Neural cell (in vitro differentiated cells): ENCODE results near the gene DCTN3. TPM values are rescaled to one million over a fixed set of nuclear protein-coding genes. Genes with fewer than 3 reads are reported as not detected.

ENCODE experiments used
- H2AFZ ChIP-seq: fragments of 200-600, 300-800 bp; sonication (generic), shearing (Covaris generic); 2 replicates; pipeline ENCODE4 v1.6.0; 2014; ENCODE audit warnings: low read depth, mild to moderate bottlenecking, antibody characterized with exemption, low read length, moderate library complexity
- H3F3A ChIP-seq: fragments of 200-600 bp; shearing (Covaris generic); 2 replicates; pipeline ENCODE4 v1.6.1; 2016; ENCODE audit warnings: mild to moderate bottlenecking, moderate library complexity, mixed read lengths, antibody characterized with exemption, low read length; ENCODE audit not compliant: insufficient read depth, poor library complexity, severe bottlenecking
- H3K27ac ChIP-seq: fragments of 200-600, 300-800 bp; sonication (generic), shearing (Covaris generic); 2 replicates; pipeline ENCODE4 v1.5.1; 2014; ENCODE audit warnings: mild to moderate bottlenecking, low read length, moderate library complexity
- H3K27me3 ChIP-seq: fragments of 300-800, 200-600 bp; sonication (generic), shearing (Covaris generic); 2 replicates; pipeline ENCODE4 v1.6.0; 2014; ENCODE audit warnings: mild to moderate bottlenecking, low read depth, low read length, moderate library complexity; ENCODE audit not compliant: insufficient read depth
- H3K36me3 ChIP-seq: fragments of 300-800, 200-600 bp; sonication (generic), shearing (Covaris generic); 2 replicates; pipeline ENCODE4 v1.5.1; 2014; ENCODE audit warnings: mild to moderate bottlenecking, antibody characterized with exemption, low read length, moderate library complexity; ENCODE audit not compliant: insufficient read depth
- H3K4me2 ChIP-seq: fragments of 300-800, 200-600 bp; sonication (generic), shearing (Covaris generic); 2 replicates; pipeline ENCODE4 v1.6.0; 2014; ENCODE audit warnings: mild to moderate bottlenecking, low read length
- H3K4me3 ChIP-seq: fragments of 300-800, 200-600 bp; sonication (generic), shearing (Covaris generic); 2 replicates; pipeline ENCODE4 v1.5.1; 2014; ENCODE audit warnings: mild to moderate bottlenecking, low read length, moderate library complexity
- H3K79me2 ChIP-seq: fragments of 200-600 bp; shearing (Covaris generic); replicated peaks from 2 replicates; pipeline ENCODE4 v1.6.0; 2014; ENCODE audit warnings: mild to moderate bottlenecking, low read length, moderate library complexity; ENCODE audit not compliant: insufficient read depth
- H3K9ac ChIP-seq: fragments of 300-800, 200-600 bp; sonication (generic), shearing (Covaris generic); 2 replicates; pipeline ENCODE4 v1.6.1; 2016; ENCODE audit warnings: mild to moderate bottlenecking, low read length, mixed read lengths
- H3K9me2 ChIP-seq: fragments of 200-600 bp; shearing (Covaris generic); 2 replicates; pipeline ENCODE4 v1.6.1; 2016; ENCODE audit warnings: mild to moderate bottlenecking, low read length, mixed read lengths; ENCODE audit not compliant: insufficient read depth
- H3K9me3 ChIP-seq: fragments of 200-600, 300-800 bp; sonication (generic), shearing (Covaris generic); 2 replicates; pipeline ENCODE4 v1.6.1; 2016; ENCODE audit warnings: mild to moderate bottlenecking, mixed run types, low read length, moderate library complexity, mixed read lengths
- H4K20me1 ChIP-seq: fragments of 200-600 bp; shearing (Covaris generic); 2 replicates; pipeline ENCODE4 v1.6.1; 2016; ENCODE audit warnings: mild to moderate bottlenecking, mixed run types; ENCODE audit not compliant: insufficient read depth
- EP300 ChIP-seq: fragments of 450-650 bp; conservative IDR thresholded peaks from 2 replicates; pipeline ENCODE4 v1.6.1; 2014; ENCODE audit warnings: antibody characterized with exemption, mild to moderate bottlenecking, moderate library complexity; ENCODE audit not compliant: poor library complexity, severe bottlenecking
- EZH2 ChIP-seq: fragments of 200-600, 300-800 bp; shearing (Covaris generic), sonication (generic); IDR thresholded peaks from 2 replicates; pipeline ENCODE4 v1.6.1; 2014; ENCODE audit warnings: antibody characterized with exemption, low read length, borderline replicate concordance, mild to moderate bottlenecking; ENCODE audit not compliant: insufficient read depth, poor library complexity, severe bottlenecking
- MXI1 ChIP-seq: fragments of 450-650 bp; conservative IDR thresholded peaks from 2 replicates; pipeline ENCODE4 v1.6.1; 2014; ENCODE audit warnings: antibody characterized with exemption, mild to moderate bottlenecking; ENCODE audit not compliant: poor library complexity, severe bottlenecking
- POLR2AphosphoS5 ChIP-seq: IDR thresholded peaks from 2 replicates; pipeline ENCODE4 v1.6.1; 2012
- RAD21 ChIP-seq: fragments of 450-650 bp; conservative IDR thresholded peaks from 2 replicates; pipeline ENCODE4 v1.6.1; 2014; ENCODE audit warnings: antibody characterized with exemption, mild to moderate bottlenecking, moderate library complexity
- REST ChIP-seq: IDR thresholded peaks from 2 replicates; pipeline ENCODE4 v1.6.1; 2012; ENCODE audit warnings: borderline replicate concordance
- SMC3 ChIP-seq: fragments of 450-650 bp; conservative IDR thresholded peaks from 2 replicates; pipeline ENCODE4 v1.6.1; 2014; ENCODE audit warnings: antibody characterized with exemption, mild to moderate bottlenecking, moderate library complexity; ENCODE audit not compliant: poor library complexity
- TAF1 ChIP-seq: IDR thresholded peaks from 2 replicates; pipeline ENCODE4 v1.6.1; 2012; ENCODE audit warnings: low read depth
- polyA plus RNA-seq: library from polyadenylated mRNA; depleted of rRNA; stranded (reverse); fragments of >200 nt; gene quantifications from 2 replicates; pipeline ENCODE4 v1.2.3, GENCODE V29; 2014
- TF ChIP-seq, protein P1 (sequence below): fragments of 450-650 bp; IDR thresholded peaks from 2 replicates; pipeline ENCODE4 v1.5.1; 2014; ENCODE audit warnings: antibody characterized with exemption, mild to moderate bottlenecking, moderate library complexity; ENCODE audit not compliant: poor library complexity, severe bottlenecking

DCTN3 gene
- polyA plus RNA-seq, 1 donor from 2014 or later: 380 TPM

DNA sequence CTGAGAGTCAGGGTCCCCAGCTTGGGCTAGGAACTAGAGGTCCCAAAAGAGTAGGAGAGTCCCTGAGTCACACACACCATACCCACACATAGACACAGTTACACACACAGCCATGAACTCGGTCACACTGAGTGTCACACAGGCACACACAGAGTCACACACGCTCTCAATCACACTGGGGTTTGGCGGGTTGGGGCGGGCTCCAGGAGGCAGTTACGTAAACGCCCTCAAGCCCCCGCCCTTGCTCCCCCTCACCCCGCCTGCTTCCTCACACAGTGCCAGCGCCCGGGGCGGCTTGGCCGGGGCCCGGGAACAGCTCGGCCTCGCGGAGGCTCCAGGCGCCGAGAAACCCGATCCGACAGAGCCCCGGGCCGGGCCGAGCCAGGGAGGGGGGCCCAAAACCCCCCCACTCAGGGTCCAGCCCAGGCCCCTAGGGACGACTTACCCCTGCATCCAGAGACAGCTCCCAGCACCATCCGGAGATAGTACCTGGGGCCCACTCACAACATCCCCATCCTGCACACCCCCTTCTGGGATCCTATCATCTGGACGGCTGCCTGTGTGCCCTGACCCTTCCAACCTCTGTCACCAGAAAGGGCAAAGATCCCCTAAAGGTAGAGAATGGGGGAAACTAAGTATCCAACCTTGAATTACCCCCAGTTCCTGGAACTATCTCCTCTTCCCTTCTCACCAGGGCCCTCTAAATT is 27.2 kb downstream of the DCTN3 start:
- Histone ChIP-seq H3K9ac (no peak overlapping the region), H3K27me3 (peaks cover 26% of the 10 kb centered on the region), H3K4me3 (no peak overlapping the region), H3K4me2 (no peak overlapping the region), H3K9me3 (no peaks in the 10 kb centered on the region), H4K20me1 (no peaks in the 10 kb centered on the region), H3K36me3 (no peaks in the 10 kb centered on the region), H3F3A (no peaks in the 10 kb centered on the region), H3K9me2 (no peaks in the 10 kb centered on the region), H3K27ac (no peak overlapping the region), H3K79me2 (peaks cover 13% of the 10 kb centered on the region), H2AFZ (no peak overlapping the region)
- TF ChIP-seq MXI1 (no peak), TAF1 (no peak), EP300 (no peak), RAD21 (no peak), EZH2 (no peak), REST (no peak)
- TF ChIP-seq, protein P1, sequence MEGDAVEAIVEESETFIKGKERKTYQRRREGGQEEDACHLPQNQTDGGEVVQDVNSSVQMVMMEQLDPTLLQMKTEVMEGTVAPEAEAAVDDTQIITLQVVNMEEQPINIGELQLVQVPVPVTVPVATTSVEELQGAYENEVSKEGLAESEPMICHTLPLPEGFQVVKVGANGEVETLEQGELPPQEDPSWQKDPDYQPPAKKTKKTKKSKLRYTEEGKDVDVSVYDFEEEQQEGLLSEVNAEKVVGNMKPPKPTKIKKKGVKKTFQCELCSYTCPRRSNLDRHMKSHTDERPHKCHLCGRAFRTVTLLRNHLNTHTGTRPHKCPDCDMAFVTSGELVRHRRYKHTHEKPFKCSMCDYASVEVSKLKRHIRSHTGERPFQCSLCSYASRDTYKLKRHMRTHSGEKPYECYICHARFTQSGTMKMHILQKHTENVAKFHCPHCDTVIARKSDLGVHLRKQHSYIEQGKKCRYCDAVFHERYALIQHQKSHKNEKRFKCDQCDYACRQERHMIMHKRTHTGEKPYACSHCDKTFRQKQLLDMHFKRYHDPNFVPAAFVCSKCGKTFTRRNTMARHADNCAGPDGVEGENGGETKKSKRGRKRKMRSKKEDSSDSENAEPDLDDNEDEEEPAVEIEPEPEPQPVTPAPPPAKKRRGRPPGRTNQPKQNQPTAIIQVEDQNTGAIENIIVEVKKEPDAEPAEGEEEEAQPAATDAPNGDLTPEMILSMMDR: no peak

GRCh38 chr9:34591917-34592866 is 28.1 kb downstream of the DCTN3 start:
- Histone ChIP-seq H3K9me3 (no peaks in the 10 kb centered on the region), H3K4me2 (no peak overlapping the region), H3K79me2 (peaks cover 22% of the 10 kb centered on the region), H4K20me1 (no peaks in the 10 kb centered on the region), H3K27me3 (peaks cover 26% of the 10 kb centered on the region), H3K9ac (peak overlapping the region; percentile 43), H3K27ac (no peak overlapping the region), H2AFZ (no peak overlapping the region), H3K9me2 (no peaks in the 10 kb centered on the region), H3K36me3 (no peaks in the 10 kb centered on the region), H3F3A (no peaks in the 10 kb centered on the region), H3K4me3 (peak overlapping the region; percentile 63)
- TF ChIP-seq MXI1 (no peak), POLR2AphosphoS5 (no peak), REST (no peak), SMC3 (no peak), TAF1 (no peak), EZH2 (no peak), EP300 (no peak), RAD21 (no peak)
- TF ChIP-seq, protein P1: no peak
